GM21515 (cell line): Measurements from ENCODE around the gene GOLPH3L.
"Not testable (repeated sequence)": the region's sequence is repeated elsewhere in the genome, so short reads cannot be mapped to it uniquely, and the experiment has no call there.

Experiments used
- ATAC-seq: cut with Tn5 transposase; IDR thresholded peaks from one replicate; pipeline ENCODE4 v1.9.1; 2021; ENCODE audit not compliant: unreplicated experiment

Gene GOLPH3L

DNA sequence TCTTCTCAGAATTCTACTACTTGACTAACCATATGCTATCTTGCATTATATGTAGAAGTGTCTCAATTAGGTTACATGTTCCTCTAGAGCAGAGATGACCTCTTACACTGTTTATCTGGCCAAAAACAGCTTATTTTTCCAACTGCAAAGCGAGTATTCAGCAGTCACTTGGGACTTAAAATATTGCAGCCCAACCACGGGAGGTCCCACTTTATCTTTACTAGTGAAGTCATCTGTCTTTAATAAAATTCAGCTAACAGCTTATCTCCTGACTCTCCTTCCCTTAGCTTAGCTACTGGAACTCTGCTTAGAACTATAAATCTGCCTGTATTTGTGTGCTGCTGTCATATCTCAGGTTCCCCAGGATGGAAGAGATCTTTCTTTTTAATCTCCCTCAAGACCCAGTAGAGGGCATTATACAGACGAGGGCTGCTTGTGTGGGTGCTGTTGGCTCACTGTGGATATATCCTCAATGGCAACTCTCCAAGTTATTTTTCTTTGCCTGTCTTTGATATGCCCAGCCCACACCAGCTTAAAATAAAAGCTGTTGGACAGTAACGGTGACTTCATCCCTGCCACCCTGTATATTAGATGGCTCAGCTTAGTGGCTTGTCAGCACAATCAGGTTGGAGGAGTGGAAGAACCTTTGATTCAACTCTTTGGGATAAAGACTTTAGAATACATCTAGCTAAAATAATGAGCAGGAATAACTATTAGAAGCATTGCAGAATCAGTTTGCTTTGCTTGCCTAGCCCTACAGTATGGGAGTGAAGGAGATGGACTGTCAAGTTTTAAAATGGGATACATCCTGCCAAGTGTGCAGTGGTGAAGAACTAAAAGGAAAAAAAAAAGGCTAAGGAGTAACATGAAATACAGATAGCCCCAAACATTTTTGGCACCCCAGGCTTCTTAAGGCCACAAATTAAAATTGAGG lies 77.1 kb downstream of the GOLPH3L start:
- ATAC-seq: no peak

GRCh38 chr1:150615346-150616201 lies 81.4 kb downstream of the GOLPH3L start:
- no peak for ATAC-seq

GRCh38 chr1:150613061-150613920 lies 83.7 kb downstream of the GOLPH3L start:
- no peak for ATAC-seq

DNA sequence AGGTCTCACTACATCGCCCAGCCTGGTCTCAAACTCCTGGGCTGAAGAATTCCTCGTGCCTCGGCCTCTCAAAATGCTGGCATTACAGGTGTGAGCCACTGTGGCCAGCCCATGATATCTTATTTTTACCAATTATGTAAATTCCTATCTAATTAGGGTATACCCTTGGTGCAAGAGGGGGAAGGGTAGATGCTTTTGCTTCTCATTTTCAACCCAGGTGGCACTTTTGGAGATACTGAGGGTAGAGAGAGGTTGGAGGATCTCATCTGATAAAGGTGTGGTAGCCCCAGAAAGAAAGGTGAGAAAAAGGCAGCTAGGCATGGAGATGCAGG lies 85.0 kb downstream of the GOLPH3L start:
- no peak for ATAC-seq

DNA sequence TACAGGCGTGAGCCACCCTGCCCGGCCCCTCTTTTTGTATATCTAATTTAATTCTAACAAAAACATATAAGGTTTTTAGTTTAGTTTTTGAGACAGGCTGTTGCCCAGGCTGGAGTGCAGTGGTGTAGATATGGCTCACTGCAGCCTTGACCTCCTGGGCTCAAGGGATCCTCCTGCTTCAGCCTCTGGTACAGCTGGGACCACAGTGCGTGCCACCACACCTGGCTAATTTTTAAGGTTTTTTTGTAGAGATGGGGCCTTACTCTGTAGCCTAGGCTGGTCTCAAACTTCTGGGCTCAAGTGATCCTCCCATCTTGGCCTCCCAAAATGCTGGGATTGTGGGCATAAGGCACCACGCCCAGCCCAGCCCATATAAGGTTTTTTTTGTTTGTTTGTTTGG lies 86.4 kb downstream of the GOLPH3L start:
- no peak for ATAC-seq

- no peak for ATAC-seq
These were observed 87.2 kb downstream of the GOLPH3L start for GRCh38 chr1:150609732-150610131.

DNA sequence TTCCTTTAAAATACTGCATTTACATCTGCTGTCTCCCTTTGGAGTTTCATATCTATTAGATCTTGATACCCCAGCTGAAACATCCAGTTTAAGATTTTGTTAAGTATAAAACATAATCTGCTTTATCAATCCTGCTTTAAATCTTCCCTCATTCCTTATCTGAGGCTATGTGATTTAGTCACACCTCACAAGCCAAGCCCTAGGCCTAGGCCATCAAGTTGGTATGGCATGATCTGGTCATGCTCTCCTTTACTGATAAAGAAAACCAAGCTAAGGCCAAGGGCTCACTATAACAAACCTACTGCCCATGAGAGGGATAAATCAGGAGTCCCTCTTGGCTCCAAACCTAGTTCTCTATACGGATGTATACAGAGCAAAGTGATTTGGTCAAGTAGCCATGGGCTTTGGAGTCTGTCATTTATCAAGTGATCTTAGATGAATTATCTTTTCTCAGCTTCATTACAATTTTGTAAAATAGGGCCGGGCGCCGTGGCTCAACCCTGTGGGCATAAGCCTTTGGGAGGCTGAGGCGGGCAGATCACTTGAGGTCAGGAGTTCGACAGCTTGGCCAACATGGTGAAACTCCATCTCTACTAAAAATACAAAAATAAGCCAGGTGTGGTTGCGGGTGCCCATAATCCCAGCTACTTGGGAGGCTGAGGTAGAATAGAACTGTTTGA lies 90.4 kb downstream of the GOLPH3L start:
- ATAC-seq: no peak

DNA sequence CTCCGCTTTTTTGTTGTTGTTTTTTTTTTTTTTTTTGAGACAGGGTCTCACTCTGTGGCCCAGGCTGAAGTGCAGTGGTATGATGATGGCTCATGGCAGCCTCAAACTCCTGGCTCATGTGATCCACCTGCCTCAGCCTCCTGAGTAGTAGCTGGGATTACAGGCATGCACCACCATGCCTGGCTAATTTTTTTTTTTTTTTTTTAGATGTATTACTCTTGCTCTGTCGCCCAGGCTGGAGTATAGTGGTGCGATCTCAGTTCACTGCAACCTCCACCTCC lies 91.6 kb downstream of the GOLPH3L start:
- not testable (repeated sequence) for ATAC-seq

GRCh38 chr1:150604226-150604588 lies 92.7 kb downstream of the GOLPH3L start:
- no peak for ATAC-seq

GRCh38 chr1:150603711-150604110 lies 93.2 kb downstream of the GOLPH3L start:
- ATAC-seq: no peak

- ATAC-seq: not testable (repeated sequence)
These were observed 94.6 kb downstream of the GOLPH3L start for GRCh38 chr1:150602372-150602771.

DNA sequence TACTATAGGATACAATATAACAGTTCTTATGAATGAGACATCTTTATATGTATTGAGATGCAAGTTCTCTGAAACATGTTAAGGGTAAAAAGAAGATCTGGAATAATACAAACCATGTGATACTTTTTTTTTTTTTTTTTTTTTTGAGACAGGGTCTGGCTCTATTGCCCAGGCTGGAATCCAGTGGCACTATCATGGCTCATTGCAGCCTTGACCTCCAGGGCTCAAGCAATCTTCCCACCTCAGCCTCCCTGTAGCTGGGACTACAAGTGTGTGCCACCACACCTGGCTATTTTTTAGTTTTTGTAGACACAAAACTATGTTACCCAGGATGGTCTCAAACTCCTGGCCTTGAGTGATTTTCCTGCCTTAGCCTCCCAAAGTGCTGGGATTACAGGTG lies 95.4 kb downstream of the GOLPH3L start:
- ATAC-seq: no peak

- ATAC-seq: not testable (repeated sequence)
These were observed 98.6 kb downstream of the GOLPH3L start for GRCh38 chr1:150598346-150598745.

DNA sequence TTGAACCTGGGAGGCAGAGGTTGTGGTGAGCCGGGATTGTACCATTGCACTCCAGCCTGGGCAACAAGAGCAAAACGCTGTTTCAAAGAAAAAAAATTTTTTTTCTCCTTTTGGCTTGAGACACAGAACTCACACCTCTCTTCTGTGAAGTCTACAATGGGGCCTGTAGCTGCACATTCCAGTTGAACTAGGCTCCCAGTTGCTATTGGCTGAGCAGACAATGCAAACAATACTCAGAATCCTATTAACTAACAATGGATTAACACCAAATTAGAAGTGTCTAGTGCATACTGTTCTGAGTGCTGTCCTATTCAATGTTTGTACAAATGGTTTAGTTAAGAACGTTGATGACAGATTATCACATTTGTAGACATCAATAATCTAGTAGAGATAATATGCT lies 100.0 kb downstream of the GOLPH3L start:
- no peak for ATAC-seq
